IPS DF 4.7 (cell line): ENCODE data around the gene L3MBTL1.
"Not testable (repeated sequence)": the region's sequence is repeated elsewhere in the genome, so short reads cannot be mapped to it uniquely, and the experiment has no call there.

ENCODE experiments used
- DNase-seq: peaks from one replicate; pipeline ENCODE4 v3.0.0-alpha.2; 2013; ENCODE audit warnings: low spot score; ENCODE audit errors: extremely low read depth

The L3MBTL1 gene

GRCh38 chr20:43584448-43585136, 77.1 kb downstream of the L3MBTL1 start:
- DNase-seq = no peak

- DNase-seq = no peak
Observed at GRCh38 chr20:43586641-43587040, 79.1 kb downstream of the L3MBTL1 start.

DNA sequence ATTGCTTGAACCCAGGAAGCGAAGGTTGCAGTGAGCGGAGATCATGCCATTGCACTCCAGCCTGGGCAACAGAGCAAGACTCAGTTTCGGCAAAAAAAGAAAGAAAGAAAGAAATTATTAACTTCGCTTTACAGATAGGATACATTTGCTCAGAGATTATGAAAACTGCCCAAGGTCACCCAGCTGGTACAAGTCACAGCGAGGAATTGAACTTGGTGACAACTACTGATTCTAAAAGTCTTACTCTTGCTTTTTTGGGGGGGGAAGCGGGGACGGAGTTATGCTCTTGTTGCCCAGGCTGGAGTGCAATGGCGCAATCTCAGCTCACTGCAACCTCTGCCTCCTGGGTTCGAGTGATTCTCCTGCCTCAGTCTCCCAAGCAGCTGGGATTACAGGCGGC, 81.0 kb downstream of the L3MBTL1 start:
- DNase-seq = not testable (repeated sequence)

DNA sequence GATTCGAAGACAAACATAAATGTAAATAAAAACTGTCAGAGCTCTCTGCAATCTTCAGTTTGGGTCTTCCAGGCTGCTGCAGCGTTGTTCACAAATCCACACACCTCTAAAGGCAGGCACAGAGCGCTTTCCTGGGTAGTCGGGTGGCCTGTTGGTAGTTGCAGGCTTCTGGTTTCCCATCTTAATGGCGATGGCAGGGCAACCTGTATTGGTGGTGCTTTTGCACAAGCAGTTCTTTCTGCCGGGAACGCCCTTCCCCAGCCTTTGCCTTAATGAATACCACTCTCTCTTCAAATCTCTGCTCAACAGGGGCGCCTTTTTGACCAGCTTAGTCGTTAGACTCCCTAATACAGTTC, 82.5 kb downstream of the L3MBTL1 start:
- DNase-seq = no peak

DNA sequence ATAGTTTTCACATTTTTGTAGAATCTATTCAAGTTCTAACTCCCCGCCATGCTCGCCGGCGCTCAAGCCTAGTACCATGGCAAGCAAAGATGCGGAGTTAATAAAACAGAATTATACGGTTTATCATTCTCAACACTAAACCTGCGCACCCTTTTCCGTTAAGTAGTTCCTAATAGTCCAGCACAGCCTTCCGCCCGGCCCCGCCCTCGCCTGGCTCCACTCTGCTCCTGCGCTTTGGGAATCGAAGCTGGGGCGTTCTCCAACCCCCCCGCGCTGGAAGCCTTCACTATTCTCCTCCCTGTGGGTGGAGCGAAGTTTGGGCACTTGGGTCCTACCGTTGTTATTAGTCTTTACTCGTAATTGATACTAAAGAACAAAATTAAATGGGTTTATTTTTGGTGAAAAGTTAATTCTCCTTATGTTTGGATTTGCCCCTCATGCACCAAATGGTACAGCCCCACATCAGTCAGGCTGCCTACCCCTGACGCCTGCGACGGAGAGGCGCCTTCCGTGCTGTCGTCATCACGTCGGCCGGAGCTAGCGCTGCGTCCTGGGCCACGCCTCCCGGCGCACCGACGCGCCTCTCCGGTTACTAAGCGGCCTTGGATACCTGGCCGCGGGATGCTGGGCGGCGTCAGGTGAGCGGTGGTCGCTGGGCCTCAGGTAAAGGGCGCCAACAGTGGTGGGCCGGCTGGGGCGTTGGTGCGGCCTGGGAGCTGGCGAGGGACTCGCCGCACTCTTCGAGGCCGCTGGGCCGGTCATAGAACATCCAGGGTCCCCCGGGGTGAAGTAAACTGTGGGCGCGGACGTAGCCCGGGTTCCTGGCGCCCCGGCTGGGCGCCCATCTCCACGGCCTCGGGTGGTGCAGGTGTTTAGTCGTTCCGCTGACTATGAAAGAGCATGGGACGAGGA, 83.2 kb downstream of the L3MBTL1 start, which contains the start of gene IFT52:
IFT52 (plus strand) TSS at position 546 of the 912 bp plus-strand sequence. CDS start 3,762 bp downstream, outside the sequence.
- peak; percentile 87 for DNase-seq
